ENCODE data around the gene CGN. TPM values are rescaled to one million over a fixed set of nuclear protein-coding genes. Genes with fewer than 3 reads are reported as not detected.

The CGN gene
- total RNA-seq, 1 donor from 2014 or later = 128 TPM

GRCh38 chr1:151499930-151500329, 11.3 kb upstream of the CGN start:
- Mint-ChIP-seq H3K4me1 (ENCODE audit: low read depth) (peaks cover 28% of the 10 kb centered on the region), H3K27ac (peak overlapping the region; percentile 38), H3K9me3 (ENCODE audit: low read depth) (no peaks in the 10 kb centered on the region), H3K4me3 (ENCODE audit: low read depth) (no peak overlapping the region), H3K36me3 (ENCODE audit: insufficient read depth) (no peaks in the 10 kb centered on the region), H3K27me3 (no peaks in the 10 kb centered on the region)
- TF ChIP-seq CTCF (IDR thresholded peaks at IDR 0.05; ENCODE audit: unreplicated experiment) = no peak
- no peak for DNase-seq (ENCODE audit: low spot score, unreplicated experiment)

DNA sequence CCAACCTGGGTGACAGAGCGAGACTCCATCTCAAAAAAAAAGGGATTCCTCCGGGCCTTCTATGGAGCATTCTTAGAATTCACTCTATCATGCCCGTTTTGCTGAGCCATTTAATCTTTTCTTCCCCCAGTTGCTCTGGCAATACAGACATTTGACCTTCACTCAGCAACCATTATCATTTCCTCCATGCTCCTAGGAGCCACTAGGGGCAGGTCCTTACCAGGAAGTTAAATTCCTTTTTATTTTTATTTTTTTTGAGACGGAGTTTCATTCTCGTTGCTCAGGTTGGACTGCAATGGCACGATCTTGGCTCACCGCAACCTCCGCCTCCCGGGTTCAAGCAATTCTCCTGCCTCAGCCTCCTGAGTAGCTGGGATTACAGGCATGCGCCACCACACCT, 9.7 kb upstream of the CGN start:
- H3K36me3 Mint-ChIP-seq (ENCODE audit: insufficient read depth) = no peaks in the 10 kb centered on the region
- H3K4me1 Mint-ChIP-seq (ENCODE audit: low read depth) = peaks cover 25% of the 10 kb centered on the region
- TF ChIP-seq CTCF (IDR thresholded peaks at IDR 0.05; ENCODE audit: unreplicated experiment) = peak; percentile 37

DNA sequence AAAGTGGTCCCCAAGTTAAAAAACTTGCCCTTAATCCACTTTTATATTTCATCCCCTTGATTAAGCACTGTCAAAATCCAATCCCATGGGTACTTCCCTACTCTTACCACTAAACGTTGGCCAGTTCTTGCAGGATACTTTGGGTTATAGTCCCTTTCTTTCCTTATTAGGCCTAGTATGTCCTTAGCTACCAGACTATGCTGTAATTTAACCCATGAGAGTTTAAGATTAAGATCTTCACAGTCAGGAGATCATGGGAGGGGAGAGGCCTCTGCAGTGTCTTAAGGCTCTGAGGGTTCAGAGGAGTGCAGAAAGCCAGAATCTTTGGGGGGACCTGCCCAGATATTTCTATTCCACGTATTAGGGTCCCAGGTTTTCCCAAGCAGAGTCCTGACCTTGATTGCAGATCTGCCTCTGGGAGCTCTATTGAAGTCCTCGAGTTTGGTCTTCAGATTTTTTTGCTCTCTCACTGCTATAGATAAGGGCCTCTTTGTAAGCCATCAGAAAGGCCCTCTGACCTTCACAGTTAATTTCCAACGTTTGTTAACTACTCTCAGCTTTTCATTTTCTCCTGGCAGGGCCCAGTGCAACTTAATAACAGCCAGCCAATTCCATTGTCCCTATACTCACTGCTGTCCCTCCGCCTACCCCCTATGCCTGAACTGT, 9.0 kb upstream of the CGN start:
- peak overlapping the region; percentile 59 for H3K27ac Mint-ChIP-seq
- no peak for DNase-seq (ENCODE audit: low spot score, unreplicated experiment)

More for the DNA sequence above, 9.7 kb upstream of the CGN start:
- DNase-seq (ENCODE audit: low spot score, unreplicated experiment) = no peak
- H3K27ac Mint-ChIP-seq = no peak overlapping the region
- no peaks in the 10 kb centered on the region for H3K9me3 Mint-ChIP-seq (ENCODE audit: low read depth)
- H3K4me3 Mint-ChIP-seq (ENCODE audit: low read depth) = no peak overlapping the region
- H3K27me3 Mint-ChIP-seq = no peaks in the 10 kb centered on the region

DNA sequence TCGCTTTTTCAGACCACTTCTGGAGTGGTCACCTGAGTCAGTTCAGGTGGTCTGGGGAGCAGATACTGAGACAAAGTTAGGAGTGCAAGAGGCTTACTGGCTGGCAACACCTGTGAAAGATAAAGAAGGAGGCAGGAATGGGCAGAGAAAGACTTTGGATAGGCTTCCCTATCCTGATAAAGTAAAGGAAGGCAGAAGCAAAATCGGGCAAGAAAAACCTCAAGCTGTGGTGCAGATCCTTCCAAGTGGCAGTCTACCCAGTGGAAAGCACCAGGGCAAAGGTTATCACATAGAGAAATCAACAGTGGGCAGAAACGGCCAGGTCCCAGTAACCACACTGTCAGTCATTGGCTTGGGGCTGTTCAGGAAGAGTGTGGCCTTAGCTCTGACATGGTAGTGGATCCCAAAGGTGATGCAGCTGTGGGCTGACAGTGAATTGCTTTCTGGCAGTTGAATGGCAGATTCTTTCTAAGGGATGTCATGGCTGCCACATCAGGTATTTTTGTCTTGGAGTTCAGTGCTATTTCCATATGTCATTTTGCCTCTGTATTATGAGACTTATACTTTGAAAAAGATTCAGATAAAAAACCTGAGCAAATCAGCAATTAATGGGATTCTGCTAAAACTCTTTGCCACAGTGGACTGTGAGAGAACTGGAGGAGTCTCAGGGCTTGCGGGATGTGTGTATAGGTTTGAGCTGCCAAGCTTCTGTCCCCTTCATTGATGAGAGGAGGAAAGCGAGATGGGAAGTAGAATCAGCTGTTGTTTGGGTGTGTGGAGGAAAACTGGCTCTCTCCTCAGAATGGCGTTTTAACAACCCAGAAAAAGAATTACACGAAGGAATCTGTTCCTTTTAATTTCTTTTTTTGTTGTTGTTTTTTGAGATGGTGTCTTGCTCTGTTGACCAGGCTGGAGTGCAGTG, 8.1 kb upstream of the CGN start:
- no peak for TF ChIP-seq CTCF (IDR thresholded peaks at IDR 0.05; ENCODE audit: unreplicated experiment)
- no peak for DNase-seq (ENCODE audit: low spot score, unreplicated experiment)
- Mint-ChIP-seq H3K36me3 (ENCODE audit: insufficient read depth) (no peaks in the 10 kb centered on the region), H3K4me3 (ENCODE audit: low read depth) (no peak overlapping the region), H3K4me1 (ENCODE audit: low read depth) (peaks cover 27% of the 10 kb centered on the region), H3K9me3 (ENCODE audit: low read depth) (no peaks in the 10 kb centered on the region), H3K27me3 (no peaks in the 10 kb centered on the region), H3K27ac (peak overlapping the region; percentile 59)

More for the DNA sequence above, 9.0 kb upstream of the CGN start:
- no peaks in the 10 kb centered on the region for H3K36me3 Mint-ChIP-seq (ENCODE audit: insufficient read depth)
- TF ChIP-seq CTCF (IDR thresholded peaks at IDR 0.05; ENCODE audit: unreplicated experiment) = no peak
- H3K27me3 Mint-ChIP-seq = no peaks in the 10 kb centered on the region
- H3K9me3 Mint-ChIP-seq (ENCODE audit: low read depth) = no peaks in the 10 kb centered on the region
- peaks cover 26% of the 10 kb centered on the region for H3K4me1 Mint-ChIP-seq (ENCODE audit: low read depth)
- H3K4me3 Mint-ChIP-seq (ENCODE audit: low read depth) = no peak overlapping the region

- H3K9me3 Mint-ChIP-seq (ENCODE audit: low read depth) = no peaks in the 10 kb centered on the region
- peaks cover 27% of the 10 kb centered on the region for H3K4me1 Mint-ChIP-seq (ENCODE audit: low read depth)
- no peak for DNase-seq (ENCODE audit: low spot score, unreplicated experiment)
- H3K27me3 Mint-ChIP-seq = no peaks in the 10 kb centered on the region
- H3K36me3 Mint-ChIP-seq (ENCODE audit: insufficient read depth) = no peaks in the 10 kb centered on the region
- H3K4me3 Mint-ChIP-seq (ENCODE audit: low read depth) = no peak overlapping the region
- H3K27ac Mint-ChIP-seq = peak overlapping the region; percentile 54
- TF ChIP-seq CTCF (IDR thresholded peaks at IDR 0.05; ENCODE audit: unreplicated experiment) = no peak
These were observed 6.9 kb upstream of the CGN start for GRCh38 chr1:151504252-151504651.
